ENCODE measurements around the gene PCDH19.

DNA sequence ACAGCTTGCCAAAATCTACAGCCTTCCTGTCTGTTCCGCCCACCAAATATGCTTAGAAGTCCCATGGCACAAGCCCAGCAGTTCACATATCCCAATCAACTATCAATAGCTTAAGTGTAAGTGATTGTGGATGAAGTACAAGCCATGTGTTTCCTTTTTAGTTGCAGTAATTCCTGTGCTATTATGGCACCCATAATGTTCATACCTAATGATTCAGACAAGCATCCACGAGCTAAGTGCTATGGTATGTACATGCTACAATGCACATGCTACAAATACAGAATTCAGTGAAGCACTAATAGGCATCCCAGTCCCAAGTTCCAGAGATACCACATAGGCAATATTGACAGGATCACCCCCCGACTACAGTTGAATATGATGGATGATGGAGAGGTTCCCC is 94.5 kb downstream of the PCDH19 start:
- TF ChIP-seq, protein P1, sequence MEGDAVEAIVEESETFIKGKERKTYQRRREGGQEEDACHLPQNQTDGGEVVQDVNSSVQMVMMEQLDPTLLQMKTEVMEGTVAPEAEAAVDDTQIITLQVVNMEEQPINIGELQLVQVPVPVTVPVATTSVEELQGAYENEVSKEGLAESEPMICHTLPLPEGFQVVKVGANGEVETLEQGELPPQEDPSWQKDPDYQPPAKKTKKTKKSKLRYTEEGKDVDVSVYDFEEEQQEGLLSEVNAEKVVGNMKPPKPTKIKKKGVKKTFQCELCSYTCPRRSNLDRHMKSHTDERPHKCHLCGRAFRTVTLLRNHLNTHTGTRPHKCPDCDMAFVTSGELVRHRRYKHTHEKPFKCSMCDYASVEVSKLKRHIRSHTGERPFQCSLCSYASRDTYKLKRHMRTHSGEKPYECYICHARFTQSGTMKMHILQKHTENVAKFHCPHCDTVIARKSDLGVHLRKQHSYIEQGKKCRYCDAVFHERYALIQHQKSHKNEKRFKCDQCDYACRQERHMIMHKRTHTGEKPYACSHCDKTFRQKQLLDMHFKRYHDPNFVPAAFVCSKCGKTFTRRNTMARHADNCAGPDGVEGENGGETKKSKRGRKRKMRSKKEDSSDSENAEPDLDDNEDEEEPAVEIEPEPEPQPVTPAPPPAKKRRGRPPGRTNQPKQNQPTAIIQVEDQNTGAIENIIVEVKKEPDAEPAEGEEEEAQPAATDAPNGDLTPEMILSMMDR (IDR thresholded peaks at IDR 0.05), result no peak
- no peak for TF ChIP-seq POLR2A (IDR thresholded peaks at IDR 0.05)

Data from prostate gland (tissue), 2 donors.